WI38 (cell line): Measurements from ENCODE around the gene ARF1.

ENCODE experiments used
- H3K4me3 ChIP-seq: 2 replicates; pipeline ENCODE4 v1.5.1; 2011; ENCODE audit warnings: low read depth, mild to moderate bottlenecking, control low read depth, low read length
- CTCF ChIP-seq: IDR thresholded peaks from 2 replicates; pipeline ENCODE4 v1.5.1; 2012; ENCODE audit warnings: low read depth, mild to moderate bottlenecking, control low read depth, low read length

Gene ARF1

DNA sequence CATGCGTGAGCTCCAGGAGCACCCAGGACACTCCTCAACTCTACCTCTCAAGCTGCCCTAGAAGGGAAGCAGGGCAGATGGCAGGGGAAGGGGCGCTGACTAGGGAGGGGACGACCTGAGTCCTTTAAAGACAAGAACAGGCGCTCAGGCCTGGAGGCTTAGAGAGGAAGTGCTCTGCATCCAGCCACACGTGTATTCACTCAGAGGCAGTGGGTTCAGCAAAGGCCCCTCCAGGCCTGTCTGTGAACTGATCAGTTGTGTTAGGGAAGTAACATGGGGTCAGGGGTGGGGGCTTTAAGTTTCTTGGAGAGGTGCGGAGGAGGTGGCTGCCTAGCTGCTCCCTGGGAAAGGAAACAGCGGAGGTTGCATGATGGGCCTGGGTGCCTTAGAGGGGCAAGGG, 37.1 kb upstream of the ARF1 start:
- TF ChIP-seq CTCF: no peak
- no peak overlapping the region for H3K4me3 ChIP-seq

GRCh38 chr1:228045871-228046270, 36.6 kb upstream of the ARF1 start:
- no peak overlapping the region for H3K4me3 ChIP-seq
- TF ChIP-seq CTCF: no peak

DNA sequence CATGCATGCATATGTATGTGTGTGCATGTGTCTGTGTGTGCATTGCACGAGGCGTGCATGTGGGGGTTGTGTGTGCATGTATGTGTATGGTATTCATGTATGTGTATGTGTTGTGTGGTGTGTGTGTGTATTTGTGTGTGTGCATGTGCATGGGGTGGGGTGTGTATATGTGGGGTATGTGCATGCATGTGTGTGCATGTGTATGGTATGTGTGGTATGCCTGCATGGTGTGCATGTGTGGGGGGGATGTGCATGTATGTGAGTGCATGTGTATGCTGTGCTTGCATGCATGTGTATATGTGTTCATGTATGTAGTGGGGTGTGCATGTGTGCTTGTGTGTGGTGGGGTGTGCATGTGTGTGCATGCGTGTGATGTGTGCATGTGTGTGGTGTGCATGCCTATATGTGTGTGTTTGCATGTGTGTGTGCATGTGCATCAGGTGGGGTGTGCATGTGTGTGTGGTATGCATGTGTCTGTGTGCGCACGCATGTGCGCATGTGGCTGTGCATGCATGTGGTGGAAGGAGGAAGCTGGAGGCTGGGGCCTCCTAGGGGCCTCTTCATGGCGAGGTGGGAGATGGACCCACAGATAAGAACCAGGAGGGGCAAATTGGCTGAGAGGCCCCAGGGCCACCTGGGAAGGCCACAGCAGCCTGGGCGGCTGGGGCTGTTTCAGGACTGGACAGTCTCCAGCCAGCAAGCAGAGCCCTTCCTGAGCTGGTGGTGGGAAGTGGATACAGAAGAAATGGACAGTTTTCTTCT, 35.9 kb upstream of the ARF1 start:
- no peak overlapping the region for H3K4me3 ChIP-seq
- TF ChIP-seq CTCF: no peak

- no peak overlapping the region for H3K4me3 ChIP-seq
- TF ChIP-seq CTCF: no peak
These were observed 35.4 kb upstream of the ARF1 start for GRCh38 chr1:228047183-228047466.

- TF ChIP-seq CTCF: no peak
- no peak overlapping the region for H3K4me3 ChIP-seq
These were observed 34.4 kb upstream of the ARF1 start for GRCh38 chr1:228048120-228048519.

GRCh38 chr1:228048659-228049298, 33.7 kb upstream of the ARF1 start:
- no peak overlapping the region for H3K4me3 ChIP-seq
- no peak for TF ChIP-seq CTCF

- H3K4me3 ChIP-seq: no peak overlapping the region
These were observed 31.8 kb upstream of the ARF1 start for GRCh38 chr1:228050571-228051231.

More at GRCh38 chr1:228050571-228051231, 31.8 kb upstream of the ARF1 start:
- no peak for TF ChIP-seq CTCF
